ENCODE data around the gene CTIF.

GRCh38 chr18:48740851-48741485 lies 202.1 kb downstream of the CTIF start:
- TF ChIP-seq CTCF (IDR thresholded peaks at IDR 0.05) = no peak
- TF ChIP-seq POLR2A (IDR thresholded peaks at IDR 0.05) = no peak
